ENCODE data around the gene OR51D1.

DNA sequence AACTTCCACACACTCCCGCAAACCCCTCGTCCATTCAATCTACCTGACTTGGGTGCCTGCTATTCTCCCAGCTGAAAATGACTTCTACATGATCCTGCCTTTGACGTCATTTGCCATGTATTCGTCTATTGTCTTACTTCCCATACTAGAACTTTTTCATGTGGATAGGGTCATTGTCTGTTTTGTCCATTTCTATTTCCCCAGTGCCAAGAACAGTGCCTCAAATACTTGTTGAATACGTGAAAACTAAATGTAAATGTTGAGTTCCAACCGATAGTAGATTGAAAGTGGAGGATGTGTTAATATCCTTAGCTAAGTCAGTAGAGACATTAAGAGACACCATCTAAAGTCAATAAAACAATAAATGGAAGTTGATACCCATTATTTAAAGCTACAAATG, 30.2 kb upstream of the OR51D1 start:
- TF ChIP-seq POLR2A (IDR thresholded peaks at IDR 0.05; ENCODE audit: control extremely low read depth in 1 of 2, low read depth in 2 of 2, low read length in 2 of 2) (no peak), EP300 (IDR thresholded peaks at IDR 0.05; ENCODE audit: borderline replicate concordance in 1 of 2, low read depth in 2 of 2, low read length in 2 of 2) (no peak), CREB1 (IDR thresholded peaks at IDR 0.05) (no peak), SP1 (IDR thresholded peaks at IDR 0.05; ENCODE audit: low read depth, low read length) (no peak), JUN (IDR thresholded peaks at IDR 0.05; ENCODE audit: low read depth, low read length) (no peak)
- TF ChIP-seq, protein P1, sequence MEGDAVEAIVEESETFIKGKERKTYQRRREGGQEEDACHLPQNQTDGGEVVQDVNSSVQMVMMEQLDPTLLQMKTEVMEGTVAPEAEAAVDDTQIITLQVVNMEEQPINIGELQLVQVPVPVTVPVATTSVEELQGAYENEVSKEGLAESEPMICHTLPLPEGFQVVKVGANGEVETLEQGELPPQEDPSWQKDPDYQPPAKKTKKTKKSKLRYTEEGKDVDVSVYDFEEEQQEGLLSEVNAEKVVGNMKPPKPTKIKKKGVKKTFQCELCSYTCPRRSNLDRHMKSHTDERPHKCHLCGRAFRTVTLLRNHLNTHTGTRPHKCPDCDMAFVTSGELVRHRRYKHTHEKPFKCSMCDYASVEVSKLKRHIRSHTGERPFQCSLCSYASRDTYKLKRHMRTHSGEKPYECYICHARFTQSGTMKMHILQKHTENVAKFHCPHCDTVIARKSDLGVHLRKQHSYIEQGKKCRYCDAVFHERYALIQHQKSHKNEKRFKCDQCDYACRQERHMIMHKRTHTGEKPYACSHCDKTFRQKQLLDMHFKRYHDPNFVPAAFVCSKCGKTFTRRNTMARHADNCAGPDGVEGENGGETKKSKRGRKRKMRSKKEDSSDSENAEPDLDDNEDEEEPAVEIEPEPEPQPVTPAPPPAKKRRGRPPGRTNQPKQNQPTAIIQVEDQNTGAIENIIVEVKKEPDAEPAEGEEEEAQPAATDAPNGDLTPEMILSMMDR (IDR thresholded peaks at IDR 0.05; ENCODE audit: control extremely low read depth in 1 of 3, insufficient read depth in 1 of 3, low read depth in 1 of 3, low read length in 3 of 3), result no peak
